ENCODE results near the gene OR51I1. TPM values are rescaled to one million over a fixed set of nuclear protein-coding genes. Genes with fewer than 3 reads are reported as not detected.

Gene OR51I1, protein sequence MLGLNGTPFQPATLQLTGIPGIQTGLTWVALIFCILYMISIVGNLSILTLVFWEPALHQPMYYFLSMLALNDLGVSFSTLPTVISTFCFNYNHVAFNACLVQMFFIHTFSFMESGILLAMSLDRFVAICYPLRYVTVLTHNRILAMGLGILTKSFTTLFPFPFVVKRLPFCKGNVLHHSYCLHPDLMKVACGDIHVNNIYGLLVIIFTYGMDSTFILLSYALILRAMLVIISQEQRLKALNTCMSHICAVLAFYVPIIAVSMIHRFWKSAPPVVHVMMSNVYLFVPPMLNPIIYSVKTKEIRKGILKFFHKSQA
- total RNA-seq = not detected in 2 replicates

GRCh38 chr11:5441414-5441813, at the start of gene OR51I1:
Gene OR51I1, minus strand, starts transcription at chr11:5441514. Its CDS starts 0 bp downstream, at chr11:5441514.

GRCh38 chr11:5488385-5488784, 47.1 kb upstream of the OR51I1 start, which contains the start of gene OR52D1:
Gene OR52D1, plus strand, starts transcription at chr11:5488685. Its CDS starts 22 bp downstream, at chr11:5488707.

DNA sequence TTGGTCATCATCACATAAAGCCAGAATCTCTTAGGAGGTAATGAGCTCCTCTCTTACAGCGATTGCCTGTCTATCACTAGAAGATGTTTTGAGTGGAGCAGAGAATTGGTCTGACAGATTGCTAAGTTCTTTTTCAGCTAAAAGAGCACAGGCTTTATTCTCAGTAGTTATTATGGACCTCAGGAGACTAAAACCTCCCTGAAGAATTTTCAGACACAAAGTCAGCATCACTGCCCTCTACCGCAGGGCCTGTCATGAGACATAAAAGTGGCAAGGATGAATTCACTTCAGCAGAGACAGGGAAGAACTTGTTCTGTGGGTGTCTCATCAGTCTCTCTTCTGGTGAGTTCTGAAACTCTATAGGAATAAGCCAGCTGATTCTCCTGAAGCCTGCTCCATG, 7.7 kb upstream of the OR51I1 start, which contains the start of gene OR51I2:
Gene OR51I2, plus strand, starts transcription at position 301 of the 400 bp plus-strand sequence. CDS start 4,166 bp downstream, outside the sequence.

GRCh38 chr11:5421811-5422210, 19.5 kb downstream of the OR51I1 start, which contains the start of gene OR51Q1:
Gene OR51Q1, plus strand, starts transcription at chr11:5422111. Its CDS starts 90 bp downstream, at chr11:5422201.

Other genes starting within 250 kb of the OR51I1 start
- gene OR51V1, start 240.8 kb downstream of the OR51I1 start, total RNA-seq = not detected in 2 replicates
- not detected in 2 replicates for gene HBB, start 214.4 kb downstream of the OR51I1 start, total RNA-seq
- gene HBD, start 207.0 kb downstream of the OR51I1 start, total RNA-seq = not detected in 2 replicates
- gene HBG1, start 191.7 kb downstream of the OR51I1 start, total RNA-seq = not detected in 2 replicates
- not detected in 2 replicates for gene HBG2, start 186.7 kb downstream of the OR51I1 start, total RNA-seq
- gene HBE1, start 171.6 kb downstream of the OR51I1 start, total RNA-seq = not detected in 2 replicates
- not detected in 2 replicates for gene OR51B4, start 139.6 kb downstream of the OR51I1 start, total RNA-seq
- gene OR51B2, start 117.2 kb downstream of the OR51I1 start, total RNA-seq = not detected in 2 replicates
- gene OR51B5, start 98.0 kb downstream of the OR51I1 start, total RNA-seq = not detected in 2 replicates
- gene OR51B6, start 90.0 kb downstream of the OR51I1 start, total RNA-seq = not detected in 2 replicates
- not detected in 2 replicates for gene OR51M1, start 57.7 kb downstream of the OR51I1 start, total RNA-seq
- not detected in 2 replicates for gene OR51Q1, start 19.4 kb downstream of the OR51I1 start, total RNA-seq
- not detected in 2 replicates for gene OR51I2, start 7.8 kb upstream of the OR51I1 start, total RNA-seq
- gene OR52D1, start 47.2 kb upstream of the OR51I1 start, total RNA-seq = not detected in 2 replicates
- gene UBQLN3, start 68.4 kb upstream of the OR51I1 start, total RNA-seq = not detected in 2 replicates
- gene UBQLNL, start 75.2 kb upstream of the OR51I1 start, total RNA-seq = 0.25 TPM in 1 of 2 replicates, not detected in the other
- not detected in 2 replicates for gene OR52H1, start 107.0 kb upstream of the OR51I1 start, total RNA-seq
- not detected in 2 replicates for gene OR52B6, start 139.4 kb upstream of the OR51I1 start, total RNA-seq
- 4.7 and 6.6 TPM in 2 replicates for gene TRIM6, start 155.1 kb upstream of the OR51I1 start, total RNA-seq
- 10.8 and 14.0 TPM in 2 replicates for gene TRIM34, start 183.5 kb upstream of the OR51I1 start, total RNA-seq
- 43.7 and 44.8 TPM in 2 replicates for gene TRIM5, start 243.6 kb upstream of the OR51I1 start, total RNA-seq
- gene TRIM22, start 248.3 kb upstream of the OR51I1 start, total RNA-seq = 135 and 147 TPM in 2 replicates

Measured in mammary microvascular endothelial cell (primary cell).